PFSK-1 (cell line): Measurements from ENCODE around the gene INTS2.

Experiments used
- SIN3A ChIP-seq: IDR thresholded peaks from 2 replicates; pipeline ENCODE4 v1.6.1; 2012; ENCODE audit warnings: mild to moderate bottlenecking, low read length, moderate library complexity, borderline replicate concordance; ENCODE audit not compliant: insufficient read depth
- TAF1 ChIP-seq: IDR thresholded peaks from 2 replicates; pipeline ENCODE4 v1.6.1; 2012; ENCODE audit warnings: low read length, control low read depth, borderline replicate concordance; ENCODE audit not compliant: insufficient read depth
- TF ChIP-seq, protein P1 (sequence below), 2 experiments: IDR thresholded peaks; 2 replicates each; pipeline versions ENCODE4 v1.6.1 to v1.8.0; 2011 to 2012; ENCODE audit warnings: low read depth in 2 of 2, low read length in 2 of 2, control low read depth in 1 of 2, inconsistent platforms in 1 of 2, mild to moderate bottlenecking in 1 of 2, moderate library complexity in 1 of 2; ENCODE audit not compliant: insufficient read depth in 1 of 2

DNA sequence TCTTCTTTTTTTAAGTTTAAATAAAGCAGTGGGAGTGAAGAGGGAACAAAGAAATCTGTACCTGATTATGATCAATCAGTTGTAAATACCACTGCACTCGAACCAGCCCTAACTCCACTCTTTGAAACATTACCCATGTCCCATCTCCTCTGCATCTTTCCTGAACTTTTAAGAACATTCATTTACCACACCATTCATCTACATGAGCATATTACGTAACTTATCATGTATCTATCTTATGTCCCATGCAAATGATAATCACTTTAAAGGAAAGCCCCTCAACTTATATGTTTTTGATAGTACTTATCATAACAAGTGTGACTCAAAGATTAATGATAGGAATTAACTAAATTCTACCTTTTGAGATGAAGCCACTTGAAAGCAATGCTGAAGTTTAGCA lies 53.7 kb downstream of the INTS2 start:
- TF ChIP-seq, protein P1, sequence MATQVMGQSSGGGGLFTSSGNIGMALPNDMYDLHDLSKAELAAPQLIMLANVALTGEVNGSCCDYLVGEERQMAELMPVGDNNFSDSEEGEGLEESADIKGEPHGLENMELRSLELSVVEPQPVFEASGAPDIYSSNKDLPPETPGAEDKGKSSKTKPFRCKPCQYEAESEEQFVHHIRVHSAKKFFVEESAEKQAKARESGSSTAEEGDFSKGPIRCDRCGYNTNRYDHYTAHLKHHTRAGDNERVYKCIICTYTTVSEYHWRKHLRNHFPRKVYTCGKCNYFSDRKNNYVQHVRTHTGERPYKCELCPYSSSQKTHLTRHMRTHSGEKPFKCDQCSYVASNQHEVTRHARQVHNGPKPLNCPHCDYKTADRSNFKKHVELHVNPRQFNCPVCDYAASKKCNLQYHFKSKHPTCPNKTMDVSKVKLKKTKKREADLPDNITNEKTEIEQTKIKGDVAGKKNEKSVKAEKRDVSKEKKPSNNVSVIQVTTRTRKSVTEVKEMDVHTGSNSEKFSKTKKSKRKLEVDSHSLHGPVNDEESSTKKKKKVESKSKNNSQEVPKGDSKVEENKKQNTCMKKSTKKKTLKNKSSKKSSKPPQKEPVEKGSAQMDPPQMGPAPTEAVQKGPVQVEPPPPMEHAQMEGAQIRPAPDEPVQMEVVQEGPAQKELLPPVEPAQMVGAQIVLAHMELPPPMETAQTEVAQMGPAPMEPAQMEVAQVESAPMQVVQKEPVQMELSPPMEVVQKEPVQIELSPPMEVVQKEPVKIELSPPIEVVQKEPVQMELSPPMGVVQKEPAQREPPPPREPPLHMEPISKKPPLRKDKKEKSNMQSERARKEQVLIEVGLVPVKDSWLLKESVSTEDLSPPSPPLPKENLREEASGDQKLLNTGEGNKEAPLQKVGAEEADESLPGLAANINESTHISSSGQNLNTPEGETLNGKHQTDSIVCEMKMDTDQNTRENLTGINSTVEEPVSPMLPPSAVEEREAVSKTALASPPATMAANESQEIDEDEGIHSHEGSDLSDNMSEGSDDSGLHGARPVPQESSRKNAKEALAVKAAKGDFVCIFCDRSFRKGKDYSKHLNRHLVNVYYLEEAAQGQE (IDR thresholded peaks at IDR 0.05; ENCODE audit: insufficient read depth in 1 of 2, low read depth in 2 of 2, low read length in 2 of 2) = no peak
- no peak for TF ChIP-seq SIN3A
- TF ChIP-seq TAF1 = no peak
